Panc1 (cell line): ENCODE measurements around the gene MINDY4.

Source experiments
- POLR2AphosphoS5 ChIP-seq: IDR thresholded peaks from 2 replicates; pipeline ENCODE4 v1.6.1; 2012; ENCODE audit warnings: mild to moderate bottlenecking, low read depth, low read length, moderate library complexity
- TF ChIP-seq, protein P1 (sequence below): fragments of 450-650 bp; IDR thresholded peaks from 2 replicates; pipeline ENCODE4 v1.5.1; 2017; ENCODE audit warnings: mild to moderate bottlenecking

DNA sequence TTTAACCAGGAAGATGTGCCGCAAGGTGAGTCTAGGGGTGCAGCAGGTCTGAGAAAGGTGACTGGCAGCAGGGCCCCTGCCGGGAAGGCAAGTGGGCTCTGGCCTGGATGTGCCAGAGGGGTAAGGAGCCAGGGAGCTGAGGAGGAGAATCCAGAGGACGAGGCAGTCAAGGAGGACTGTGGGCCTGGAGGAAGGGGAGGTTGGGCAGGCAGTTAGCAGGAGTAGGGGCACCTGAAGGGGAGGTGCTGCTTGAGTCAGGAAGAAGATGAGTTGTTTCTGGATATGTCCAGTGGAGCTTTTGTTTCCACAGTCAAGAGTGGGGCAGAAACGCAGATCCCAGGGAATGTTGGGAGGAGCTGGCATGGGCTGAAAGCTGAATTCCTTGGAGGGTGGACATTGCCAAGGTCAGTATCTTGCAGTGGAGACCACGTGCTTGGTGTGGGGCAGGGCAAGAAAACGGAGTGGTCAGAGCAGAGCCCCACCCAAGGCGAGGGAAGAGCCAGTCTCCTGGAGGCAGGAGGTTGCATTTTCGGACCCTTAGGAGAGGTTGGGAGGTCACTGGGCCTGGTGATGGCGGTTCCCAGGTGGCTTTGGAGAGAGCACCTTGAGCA, 34.0 kb downstream of the MINDY4 start:
- TF ChIP-seq, protein P1, sequence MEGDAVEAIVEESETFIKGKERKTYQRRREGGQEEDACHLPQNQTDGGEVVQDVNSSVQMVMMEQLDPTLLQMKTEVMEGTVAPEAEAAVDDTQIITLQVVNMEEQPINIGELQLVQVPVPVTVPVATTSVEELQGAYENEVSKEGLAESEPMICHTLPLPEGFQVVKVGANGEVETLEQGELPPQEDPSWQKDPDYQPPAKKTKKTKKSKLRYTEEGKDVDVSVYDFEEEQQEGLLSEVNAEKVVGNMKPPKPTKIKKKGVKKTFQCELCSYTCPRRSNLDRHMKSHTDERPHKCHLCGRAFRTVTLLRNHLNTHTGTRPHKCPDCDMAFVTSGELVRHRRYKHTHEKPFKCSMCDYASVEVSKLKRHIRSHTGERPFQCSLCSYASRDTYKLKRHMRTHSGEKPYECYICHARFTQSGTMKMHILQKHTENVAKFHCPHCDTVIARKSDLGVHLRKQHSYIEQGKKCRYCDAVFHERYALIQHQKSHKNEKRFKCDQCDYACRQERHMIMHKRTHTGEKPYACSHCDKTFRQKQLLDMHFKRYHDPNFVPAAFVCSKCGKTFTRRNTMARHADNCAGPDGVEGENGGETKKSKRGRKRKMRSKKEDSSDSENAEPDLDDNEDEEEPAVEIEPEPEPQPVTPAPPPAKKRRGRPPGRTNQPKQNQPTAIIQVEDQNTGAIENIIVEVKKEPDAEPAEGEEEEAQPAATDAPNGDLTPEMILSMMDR = no peak
- TF ChIP-seq POLR2AphosphoS5 = no peak
